GM19324 (cell line): ENCODE measurements around the gene ITPRID1.
"Not testable (repeated sequence)": the region's sequence is repeated elsewhere in the genome, so short reads cannot be mapped to it uniquely, and the experiment has no call there.

Source experiments
- ATAC-seq: cut with Tn5 transposase; IDR thresholded peaks from one replicate; pipeline ENCODE4 v1.9.1; 2021; ENCODE audit warnings: mild to moderate bottlenecking, moderate library complexity; ENCODE audit not compliant: unreplicated experiment, low FRiP score

ITPRID1 gene

GRCh38 chr7:31513790-31514189, at the start of gene ITPRID1:
ITPRID1 (plus strand) TSS chr7:31514090; CDS start chr7:31553025, 38,935 bp downstream.
- ATAC-seq, result no peak

- no peak for ATAC-seq
Observed at GRCh38 chr7:31464601-31465000, 49.3 kb upstream of the ITPRID1 start.

- ATAC-seq, result no peak
Observed at GRCh38 chr7:31465285-31465684, 48.6 kb upstream of the ITPRID1 start.

GRCh38 chr7:31466036-31466435, 47.9 kb upstream of the ITPRID1 start:
- ATAC-seq, result no peak

GRCh38 chr7:31470883-31471282, 43.0 kb upstream of the ITPRID1 start:
- ATAC-seq, result not testable (repeated sequence)

GRCh38 chr7:31475368-31475767, 38.5 kb upstream of the ITPRID1 start:
- ATAC-seq, result no peak

GRCh38 chr7:31476073-31476745, 37.7 kb upstream of the ITPRID1 start:
- ATAC-seq, result no peak

GRCh38 chr7:31476941-31477677, 36.8 kb upstream of the ITPRID1 start:
- ATAC-seq, result no peak

- ATAC-seq, result no peak
Observed at GRCh38 chr7:31478018-31478417, 35.9 kb upstream of the ITPRID1 start.

- ATAC-seq, result peak; percentile 52
Observed at GRCh38 chr7:31478721-31479120, 35.2 kb upstream of the ITPRID1 start.

- ATAC-seq, result no peak
Observed at GRCh38 chr7:31487071-31487470, 26.8 kb upstream of the ITPRID1 start.

- no peak for ATAC-seq
Observed at GRCh38 chr7:31487476-31487875, 26.4 kb upstream of the ITPRID1 start.

- no peak for ATAC-seq
Observed at GRCh38 chr7:31488562-31489203, 25.2 kb upstream of the ITPRID1 start.

- no peak for ATAC-seq
Observed at GRCh38 chr7:31490796-31491314, 23.0 kb upstream of the ITPRID1 start.

GRCh38 chr7:31492086-31492485, 21.8 kb upstream of the ITPRID1 start:
- no peak for ATAC-seq

- no peak for ATAC-seq
Observed at GRCh38 chr7:31493714-31494181, 20.1 kb upstream of the ITPRID1 start.

- no peak for ATAC-seq
Observed at GRCh38 chr7:31494421-31494820, 19.5 kb upstream of the ITPRID1 start.

GRCh38 chr7:31495653-31496052, 18.2 kb upstream of the ITPRID1 start:
- no peak for ATAC-seq

GRCh38 chr7:31497516-31497915, 16.4 kb upstream of the ITPRID1 start:
- no peak for ATAC-seq

- no peak for ATAC-seq
Observed at GRCh38 chr7:31500656-31501055, 13.2 kb upstream of the ITPRID1 start.

GRCh38 chr7:31508823-31509222, 5.1 kb upstream of the ITPRID1 start:
- no peak for ATAC-seq
